ENCODE results near the gene DHX15. TPM values are rescaled to one million over a fixed set of nuclear protein-coding genes. Genes with fewer than 3 reads are reported as not detected.

The DHX15 gene
- total RNA-seq, 2 donors from 2014 or later: 193 to 195 TPM

DNA sequence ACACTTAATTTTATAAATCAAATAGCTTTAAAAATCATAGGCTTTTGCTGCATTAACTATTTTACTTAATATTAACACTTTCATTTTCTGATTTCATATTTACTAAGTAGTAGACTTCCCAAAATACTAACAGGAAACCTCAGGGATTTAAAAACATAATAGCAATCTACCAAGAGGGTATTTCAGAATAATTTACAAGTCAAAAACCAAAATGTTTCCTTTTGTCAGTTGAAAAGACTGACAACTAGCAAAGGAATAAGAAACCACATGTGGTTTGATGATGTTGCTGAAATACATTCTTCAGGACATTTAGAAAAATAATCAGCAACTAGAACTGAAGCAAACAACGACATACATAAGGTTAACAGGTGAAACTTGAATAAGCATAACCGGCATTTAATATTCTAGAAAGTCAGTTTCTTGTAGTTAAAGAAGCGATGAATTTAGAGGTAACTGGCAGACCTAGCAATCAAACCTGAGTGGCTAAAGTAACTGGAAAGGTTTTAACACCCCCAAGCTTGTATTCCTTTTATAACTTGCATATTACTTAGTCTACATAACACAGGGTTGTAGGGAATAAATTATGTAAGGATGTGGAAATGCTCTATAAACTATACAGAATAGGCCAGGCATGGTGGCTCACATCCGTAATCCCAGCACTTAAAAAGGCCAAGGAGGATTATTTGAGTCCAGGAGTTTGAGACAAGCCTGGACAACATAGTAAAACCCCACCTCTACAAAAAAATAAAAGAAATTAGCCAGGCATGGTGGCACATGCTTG, 40.0 kb downstream of the DHX15 start:
- no peak overlapping the region for H3K27ac ChIP-seq (ENCODE audit: low read depth, low read length)
- Mint-ChIP-seq H3K27ac (no peak overlapping the region), H3K4me3 (no peak overlapping the region), H3K9me3 (no peaks in the 10 kb centered on the region), H3K4me1 (peaks cover 11% of the 10 kb centered on the region), H3K36me3 (ENCODE audit: low read depth) (peaks cover 67% of the 10 kb centered on the region), H3K27me3 (ENCODE audit: insufficient read depth) (no peaks in the 10 kb centered on the region)
- H3K36me3 ChIP-seq (ENCODE audit: control insufficient read depth, insufficient read depth, low read length): peaks cover 94% of the 10 kb centered on the region
- H3K4me1 ChIP-seq (ENCODE audit: control insufficient read depth, insufficient read depth, low read length): no peaks in the 10 kb centered on the region
- no peak overlapping the region for H3K9ac ChIP-seq (ENCODE audit: extremely low read depth, low read length, poor library complexity, severe bottlenecking)
- no peak overlapping the region for H3K4me3 ChIP-seq (ENCODE audit: low read length)
- no peaks in the 10 kb centered on the region for H3K27me3 ChIP-seq (ENCODE audit: control insufficient read depth, insufficient read depth, low read length, poor library complexity, severe bottlenecking)
- DNase-seq: no peak
- 70 to 84% methylated on average over 3 to 4 of the region's 4 CpGs for WGBS, 2 experiments (ENCODE audit: insufficient coverage in 1 of 2, insufficient read length in 1 of 2)
- TF ChIP-seq, protein P1, sequence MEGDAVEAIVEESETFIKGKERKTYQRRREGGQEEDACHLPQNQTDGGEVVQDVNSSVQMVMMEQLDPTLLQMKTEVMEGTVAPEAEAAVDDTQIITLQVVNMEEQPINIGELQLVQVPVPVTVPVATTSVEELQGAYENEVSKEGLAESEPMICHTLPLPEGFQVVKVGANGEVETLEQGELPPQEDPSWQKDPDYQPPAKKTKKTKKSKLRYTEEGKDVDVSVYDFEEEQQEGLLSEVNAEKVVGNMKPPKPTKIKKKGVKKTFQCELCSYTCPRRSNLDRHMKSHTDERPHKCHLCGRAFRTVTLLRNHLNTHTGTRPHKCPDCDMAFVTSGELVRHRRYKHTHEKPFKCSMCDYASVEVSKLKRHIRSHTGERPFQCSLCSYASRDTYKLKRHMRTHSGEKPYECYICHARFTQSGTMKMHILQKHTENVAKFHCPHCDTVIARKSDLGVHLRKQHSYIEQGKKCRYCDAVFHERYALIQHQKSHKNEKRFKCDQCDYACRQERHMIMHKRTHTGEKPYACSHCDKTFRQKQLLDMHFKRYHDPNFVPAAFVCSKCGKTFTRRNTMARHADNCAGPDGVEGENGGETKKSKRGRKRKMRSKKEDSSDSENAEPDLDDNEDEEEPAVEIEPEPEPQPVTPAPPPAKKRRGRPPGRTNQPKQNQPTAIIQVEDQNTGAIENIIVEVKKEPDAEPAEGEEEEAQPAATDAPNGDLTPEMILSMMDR (conservative IDR thresholded peaks at IDR 0.05): no peak
- no peaks in the 10 kb centered on the region for H3K9me3 ChIP-seq (ENCODE audit: control insufficient read depth, low read length)

DNA sequence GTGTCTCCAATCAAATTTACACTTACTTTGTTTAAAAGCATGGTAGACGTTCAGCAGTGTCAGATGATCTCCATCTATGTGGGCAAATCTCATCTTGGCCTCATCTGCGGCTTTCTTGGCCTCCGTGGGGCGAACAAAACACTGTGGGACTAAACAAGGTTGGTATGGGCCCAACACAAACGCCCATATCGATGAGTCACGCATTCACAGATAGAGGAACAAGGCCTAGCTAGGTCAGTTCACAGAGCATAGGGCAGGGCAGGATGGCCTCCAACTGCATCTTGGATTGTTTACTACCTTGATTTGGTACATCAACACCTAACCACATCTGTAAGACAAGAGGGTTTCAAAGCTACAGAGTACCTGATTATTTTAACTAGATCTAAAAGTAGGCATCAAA, 47.3 kb downstream of the DHX15 start:
- TF ChIP-seq, protein P1 (conservative IDR thresholded peaks at IDR 0.05): no peak
- no peaks in the 10 kb centered on the region for H3K27me3 Mint-ChIP-seq (ENCODE audit: insufficient read depth)
- H3K9ac ChIP-seq (ENCODE audit: extremely low read depth, low read length, poor library complexity, severe bottlenecking): no peak overlapping the region
- no peak for DNase-seq
- H3K9me3 Mint-ChIP-seq: no peaks in the 10 kb centered on the region
- no peaks in the 10 kb centered on the region for H3K27me3 ChIP-seq (ENCODE audit: control insufficient read depth, insufficient read depth, low read length, poor library complexity, severe bottlenecking)
- no peaks in the 10 kb centered on the region for H3K4me1 Mint-ChIP-seq
- H3K4me3 ChIP-seq (ENCODE audit: low read length): no peak overlapping the region
- WGBS, 2 experiments (ENCODE audit: insufficient coverage in 1 of 2, insufficient read length in 1 of 2): 93% methylated on average over 7 of the region's 7 CpGs
- H3K36me3 Mint-ChIP-seq (ENCODE audit: low read depth): peaks cover 67% of the 10 kb centered on the region
- no peak overlapping the region for H3K4me3 Mint-ChIP-seq
- H3K4me1 ChIP-seq (ENCODE audit: control insufficient read depth, insufficient read depth, low read length): no peaks in the 10 kb centered on the region
- H3K9me3 ChIP-seq (ENCODE audit: control insufficient read depth, low read length): no peaks in the 10 kb centered on the region
- H3K27ac Mint-ChIP-seq: no peak overlapping the region
- H3K27ac ChIP-seq (ENCODE audit: low read depth, low read length): no peak overlapping the region
- H3K36me3 ChIP-seq (ENCODE audit: control insufficient read depth, insufficient read depth, low read length): peaks cover 98% of the 10 kb centered on the region

DNA sequence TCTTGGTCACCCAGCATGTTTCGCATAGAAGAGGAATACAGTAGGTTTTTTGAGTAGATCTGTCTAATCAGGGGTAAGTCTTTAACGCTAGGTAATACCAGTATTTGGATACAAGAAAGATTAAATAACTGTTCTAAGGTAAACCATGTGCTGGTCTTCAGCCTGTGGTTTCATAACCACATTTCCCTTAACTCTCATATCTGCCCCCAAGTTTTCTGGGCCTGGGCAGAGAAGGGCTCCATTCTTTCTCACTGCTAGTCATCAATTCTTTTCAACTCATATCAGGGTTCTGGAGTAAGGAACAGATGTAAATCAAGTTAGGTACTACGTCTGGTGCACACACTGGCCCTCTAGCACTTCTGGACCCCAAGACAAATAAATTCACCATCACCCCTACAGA, 49.0 kb downstream of the DHX15 start:
- Histone ChIP-seq H3K27ac (ENCODE audit: low read depth, low read length) (no peak overlapping the region), H3K36me3 (ENCODE audit: control insufficient read depth, insufficient read depth, low read length) (peaks cover 98% of the 10 kb centered on the region), H3K4me1 (ENCODE audit: control insufficient read depth, insufficient read depth, low read length) (no peaks in the 10 kb centered on the region), H3K4me3 (ENCODE audit: low read length) (no peak overlapping the region), H3K27me3 (ENCODE audit: control insufficient read depth, insufficient read depth, low read length, poor library complexity, severe bottlenecking) (no peaks in the 10 kb centered on the region), H3K9me3 (ENCODE audit: control insufficient read depth, low read length) (no peaks in the 10 kb centered on the region), H3K9ac (ENCODE audit: extremely low read depth, low read length, poor library complexity, severe bottlenecking) (no peak overlapping the region)
- Mint-ChIP-seq H3K4me1 (no peaks in the 10 kb centered on the region), H3K27me3 (ENCODE audit: insufficient read depth) (no peaks in the 10 kb centered on the region), H3K9me3 (no peaks in the 10 kb centered on the region), H3K36me3 (ENCODE audit: low read depth) (peaks cover 63% of the 10 kb centered on the region), H3K27ac (peak overlapping the region; percentile 47), H3K4me3 (no peak overlapping the region)
- 94 to 100% methylated on average over 1 to 3 of the region's 3 CpGs for WGBS, 2 experiments (ENCODE audit: insufficient coverage in 1 of 2, insufficient read length in 1 of 2)
- no peak for DNase-seq
- TF ChIP-seq, protein P1 (conservative IDR thresholded peaks at IDR 0.05): no peak
